ENCODE results near the gene LY6G5B.

Gene LY6G5B

DNA sequence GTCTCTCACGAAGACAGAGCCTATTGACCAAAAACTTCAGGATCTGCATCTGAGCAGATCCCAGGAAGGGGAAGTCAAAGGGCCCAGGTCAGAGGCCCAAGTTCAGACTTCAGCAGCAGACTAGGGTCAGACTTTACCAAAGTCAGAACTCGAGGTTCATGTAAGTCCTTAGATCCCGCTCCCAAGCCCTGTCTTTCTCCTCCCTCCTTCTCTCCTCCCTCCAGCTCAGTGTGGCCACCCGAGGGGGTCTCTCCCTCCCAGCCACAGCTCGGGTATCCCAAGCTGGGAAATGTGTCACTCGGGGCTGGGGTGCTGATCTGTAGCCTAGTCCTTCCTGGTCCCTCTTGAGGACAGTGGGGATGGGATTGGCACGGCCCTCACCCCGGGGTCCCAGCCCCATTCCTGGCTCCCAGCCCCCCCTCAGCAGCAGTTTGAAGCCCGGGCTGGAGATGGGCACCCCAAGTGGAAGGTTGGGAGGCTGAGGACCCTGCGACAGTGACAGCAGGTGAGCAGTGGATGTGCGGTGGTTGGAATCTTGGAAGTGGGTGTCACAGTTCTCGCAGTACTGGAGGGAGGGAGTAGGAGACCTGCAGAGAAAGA is 7.6 kb upstream of the LY6G5B start:
- DNase-seq = no peak

DNA sequence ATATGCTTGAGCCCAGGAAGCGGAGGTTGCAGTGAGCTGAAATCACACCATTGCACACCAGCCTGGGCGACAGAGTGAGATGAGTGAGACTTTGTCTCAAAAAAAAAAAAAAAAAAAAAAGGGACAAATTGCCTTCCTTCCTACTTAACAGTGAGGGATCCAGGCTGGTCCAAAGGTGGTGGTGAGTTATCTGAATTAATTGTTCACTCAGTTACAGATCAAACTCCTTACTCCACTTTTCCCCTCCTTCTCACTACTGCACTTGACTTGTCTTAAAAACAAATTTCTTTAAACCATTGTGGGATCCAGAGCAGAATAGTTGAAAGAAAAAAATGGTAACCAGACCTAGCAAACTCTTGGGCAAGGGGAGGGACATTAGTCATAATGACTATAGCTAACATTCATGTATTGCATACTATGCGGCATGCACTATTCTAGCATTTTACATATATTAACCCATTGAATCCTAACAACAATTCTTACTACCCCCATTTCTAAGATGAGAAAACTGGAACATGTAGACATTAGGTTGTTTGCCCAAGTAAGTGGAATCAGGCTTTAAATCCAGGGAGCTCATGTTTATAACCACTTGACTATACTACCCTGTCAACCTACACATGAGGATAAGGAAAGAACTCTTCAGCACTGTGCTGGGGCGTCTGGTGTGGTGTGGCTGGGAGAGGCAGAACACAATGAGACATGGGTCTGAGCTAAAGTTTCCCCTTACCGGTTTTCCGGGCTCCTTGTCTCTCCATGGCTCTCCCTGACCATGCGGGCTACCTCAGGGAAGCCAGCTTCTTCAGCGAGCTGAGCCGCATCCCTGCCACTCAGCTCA is 6.4 kb upstream of the LY6G5B start:
- DNase-seq = no peak

DNA sequence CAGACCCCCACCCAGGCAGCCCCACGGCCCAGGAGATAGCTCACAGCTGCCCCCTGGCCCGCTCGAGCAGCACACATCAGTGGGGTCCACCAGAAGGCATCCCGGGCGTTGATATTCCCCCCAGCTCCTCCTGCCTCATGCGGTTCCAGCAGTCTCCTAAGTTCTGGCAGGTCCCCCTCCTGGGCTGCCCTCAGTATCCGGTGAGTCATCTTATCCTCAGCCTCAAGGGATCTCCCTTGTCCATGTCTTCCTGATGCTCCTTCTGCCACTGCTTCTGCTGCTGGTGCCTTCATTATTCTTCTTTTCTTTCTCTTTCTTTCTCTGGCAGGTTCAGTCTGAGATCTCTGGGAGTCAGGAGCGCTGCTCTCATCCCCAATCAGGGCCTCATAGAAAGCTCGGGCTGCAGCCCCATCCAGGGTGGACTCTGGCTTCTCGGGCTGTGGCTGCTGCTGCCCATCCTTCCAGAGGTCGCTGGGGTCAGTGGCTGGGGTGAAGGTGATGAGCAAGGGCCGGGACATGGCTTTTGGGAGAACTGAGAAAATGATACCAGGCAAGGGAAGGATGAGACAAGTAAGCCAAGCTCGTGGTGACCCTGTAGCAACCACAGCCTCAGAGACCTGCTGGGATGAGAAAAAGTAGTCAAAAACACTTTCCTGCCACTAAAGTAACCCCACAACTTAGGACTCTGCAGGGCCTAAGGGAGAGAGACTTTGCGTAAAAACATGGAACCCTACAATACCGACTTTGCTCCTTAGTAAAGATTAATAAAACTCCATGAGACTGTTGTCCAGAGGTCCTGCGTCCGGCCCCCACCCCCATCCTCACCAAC is 5.6 kb upstream of the LY6G5B start:
- DNase-seq = peak in 3 of 51 donors; percentile 5 to 13 (median 6)

DNA sequence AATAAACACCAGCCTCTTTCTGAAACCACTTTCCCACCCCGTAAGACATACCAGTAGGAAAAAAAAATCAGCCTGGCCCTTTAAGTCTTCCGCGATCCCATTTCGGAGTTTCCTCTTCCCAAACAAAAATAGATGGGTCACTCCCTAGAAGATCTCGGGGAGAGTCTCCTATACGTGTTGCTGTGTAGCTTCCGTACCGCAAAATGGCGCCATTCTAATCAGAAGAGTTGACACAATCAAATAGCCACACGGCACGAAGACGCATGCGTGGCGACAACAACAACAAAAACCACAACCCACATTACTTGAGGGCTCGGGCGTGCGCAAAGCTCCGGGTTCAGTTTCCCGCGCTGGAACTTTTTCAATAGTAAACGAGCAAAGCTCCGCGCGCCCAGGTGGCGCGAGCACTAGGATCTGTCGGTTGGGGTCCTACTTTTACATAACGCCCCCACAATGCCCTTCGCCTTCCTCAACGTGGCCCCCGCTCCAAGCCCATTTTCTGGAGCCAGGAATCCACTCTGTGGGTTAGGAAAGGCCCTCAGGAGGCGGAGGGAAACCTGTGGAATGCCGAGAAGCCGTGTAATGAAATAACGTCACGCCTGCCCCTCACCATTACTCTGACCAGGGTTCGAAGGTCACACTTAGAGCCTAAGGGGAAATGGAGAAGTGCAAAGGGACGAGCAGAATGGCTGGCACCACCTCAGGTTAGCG is 4.8 kb upstream of the LY6G5B start, which contains the start of gene GPANK1:
Gene GPANK1, minus strand, starts transcription at position 208 of the 711 bp plus-strand sequence. CDS start 519 bp downstream, outside the sequence.
- peak in 50 of 51 donors; percentile 46 to 94 (median 78) for DNase-seq

DNA sequence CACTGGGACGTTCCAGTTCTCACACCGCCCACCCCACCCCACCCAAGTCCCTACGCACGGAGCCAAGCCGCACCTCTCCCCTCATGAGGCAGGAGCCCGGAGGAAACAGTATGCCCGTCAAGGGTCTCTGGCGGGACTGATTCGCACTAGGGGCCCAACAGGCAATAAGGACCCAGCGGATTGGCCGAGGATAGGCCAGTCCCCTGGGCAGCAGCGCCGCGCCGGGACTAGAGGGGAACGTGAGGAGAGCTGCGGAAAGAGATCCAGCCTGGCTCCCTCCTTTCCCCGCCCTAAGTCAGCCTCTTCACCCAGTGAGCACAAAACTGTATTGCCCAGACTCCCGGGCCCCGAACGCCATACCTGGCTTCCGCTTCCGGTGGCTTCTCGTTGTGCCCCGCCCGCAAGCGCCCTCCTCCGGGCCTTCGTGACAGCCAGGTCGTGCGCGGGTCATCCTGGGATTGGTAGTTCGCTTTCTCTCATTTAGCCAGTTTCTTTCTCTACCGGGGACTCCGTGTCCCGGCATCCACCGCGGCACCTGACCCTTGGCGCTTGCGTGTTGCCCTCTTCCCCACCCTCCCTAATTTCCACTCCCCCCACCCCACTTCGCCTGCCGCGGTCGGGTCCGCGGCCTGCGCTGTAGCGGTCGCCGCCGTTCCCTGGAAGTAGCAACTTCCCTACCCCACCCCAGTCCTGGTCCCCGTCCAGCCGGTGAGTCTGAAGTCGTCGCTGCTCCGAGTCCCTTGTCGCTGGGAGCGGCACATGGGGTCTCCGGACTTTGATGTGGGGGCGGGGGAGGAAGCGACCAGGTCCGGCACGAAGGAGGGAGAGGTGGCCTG is 4.1 kb upstream of the LY6G5B start, which contains the start of gene CSNK2B:
Gene CSNK2B, plus strand, starts transcription at position 580 of the 836 bp plus-strand sequence. CDS start 752 bp downstream, outside the sequence.
- peak in 50 of 51 donors; percentile 79 to 99 (median 98) for DNase-seq

DNA sequence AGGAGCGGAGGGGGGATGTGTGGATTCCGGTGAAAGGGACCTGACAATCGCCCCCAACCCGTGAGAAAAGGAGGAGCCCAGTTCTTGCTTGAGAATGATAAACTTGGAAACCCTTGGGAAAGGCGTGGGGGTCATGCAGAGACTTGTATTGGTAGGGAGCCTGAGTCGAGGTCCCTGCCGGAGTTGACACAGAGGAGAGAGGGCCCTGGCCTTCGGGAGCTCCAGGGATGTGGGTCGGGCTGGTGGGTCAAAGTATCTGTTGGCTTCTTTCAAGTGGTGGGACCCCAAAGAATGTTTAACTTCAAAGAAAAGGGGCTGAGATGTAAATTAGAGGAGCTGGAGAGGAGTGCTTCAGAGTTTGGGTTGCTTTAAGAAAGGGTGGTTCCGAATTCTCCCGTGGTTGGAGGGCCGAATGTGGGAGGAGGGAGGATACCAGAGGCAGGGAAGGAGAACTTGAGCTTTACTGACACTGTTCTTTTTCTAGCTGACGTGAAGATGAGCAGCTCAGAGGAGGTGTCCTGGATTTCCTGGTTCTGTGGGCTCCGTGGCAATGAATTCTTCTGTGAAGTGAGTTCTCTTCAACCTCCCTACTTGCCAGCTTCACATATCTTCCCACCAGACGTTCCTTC is 3.3 kb upstream of the LY6G5B start:
- DNase-seq = peak in 1 of 51 donors; percentile 40

DNA sequence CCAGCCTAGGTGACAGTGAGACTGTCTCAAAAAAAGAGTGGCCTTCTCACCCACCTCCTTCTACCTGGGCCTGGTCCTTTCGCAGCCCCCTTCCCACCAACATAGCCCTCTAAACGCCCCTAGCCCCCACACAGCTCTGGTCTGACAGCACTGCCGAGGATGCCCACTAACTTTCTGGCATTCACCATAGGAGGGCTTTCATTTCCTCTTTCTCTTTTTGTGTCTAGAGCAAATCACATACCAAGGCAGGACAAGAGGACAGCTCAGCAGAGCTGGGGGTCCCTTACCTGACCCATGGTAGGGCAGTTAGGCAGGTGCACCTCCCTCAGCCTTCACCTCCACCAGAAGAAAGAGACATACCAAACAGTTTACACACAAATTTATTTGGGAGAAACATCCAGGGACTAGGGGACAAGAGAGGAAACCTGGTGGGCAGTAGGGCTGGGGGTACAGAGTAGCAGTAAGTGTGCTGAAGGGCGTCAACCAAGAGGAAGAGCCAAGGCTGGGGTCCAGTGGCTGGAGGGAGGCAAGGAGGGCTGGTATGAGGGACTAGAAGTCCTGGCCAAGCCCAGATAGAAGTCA is 6.6 kb downstream of the LY6G5B start:
- DNase-seq = no peak

DNA sequence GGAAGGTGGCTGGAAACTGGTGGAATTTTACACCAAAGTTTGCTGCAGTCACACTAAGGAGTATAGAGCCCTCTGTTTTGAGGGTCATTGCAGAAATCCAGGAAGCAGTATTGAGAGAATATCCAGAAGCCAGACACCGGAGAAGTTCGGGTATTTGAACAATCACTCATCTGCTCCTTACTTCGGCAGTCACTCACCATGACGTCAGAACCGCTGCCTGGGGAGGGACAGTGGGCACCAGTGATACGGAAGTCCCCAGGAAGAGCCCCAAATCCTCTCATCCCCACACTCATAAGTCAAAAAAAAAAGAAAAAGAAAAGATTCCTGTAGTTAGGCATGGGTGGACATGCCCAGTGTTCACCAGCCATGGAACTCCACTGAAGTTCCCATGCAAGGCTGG is 7.1 kb downstream of the LY6G5B start:
- DNase-seq = no peak

DNA sequence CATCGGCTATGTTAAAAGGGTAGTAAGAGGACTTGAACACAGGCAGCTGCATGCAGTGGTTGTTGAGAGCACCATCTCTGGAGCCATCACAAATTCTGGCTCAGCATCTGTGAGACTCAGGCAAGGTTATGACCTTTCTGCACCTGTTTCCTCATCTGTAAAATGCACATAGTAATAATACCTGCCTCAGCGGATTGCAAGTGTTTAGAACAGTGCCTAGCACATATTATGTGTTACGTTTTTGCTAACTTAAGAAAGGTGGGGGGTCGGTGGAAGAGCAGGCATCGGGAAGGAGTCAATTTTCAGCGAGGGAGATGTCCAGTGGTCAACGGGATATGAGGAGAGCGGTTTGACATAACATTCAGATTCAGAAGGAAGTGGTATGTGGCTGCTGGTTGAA is 8.2 kb downstream of the LY6G5B start:
- DNase-seq = no peak

DNA sequence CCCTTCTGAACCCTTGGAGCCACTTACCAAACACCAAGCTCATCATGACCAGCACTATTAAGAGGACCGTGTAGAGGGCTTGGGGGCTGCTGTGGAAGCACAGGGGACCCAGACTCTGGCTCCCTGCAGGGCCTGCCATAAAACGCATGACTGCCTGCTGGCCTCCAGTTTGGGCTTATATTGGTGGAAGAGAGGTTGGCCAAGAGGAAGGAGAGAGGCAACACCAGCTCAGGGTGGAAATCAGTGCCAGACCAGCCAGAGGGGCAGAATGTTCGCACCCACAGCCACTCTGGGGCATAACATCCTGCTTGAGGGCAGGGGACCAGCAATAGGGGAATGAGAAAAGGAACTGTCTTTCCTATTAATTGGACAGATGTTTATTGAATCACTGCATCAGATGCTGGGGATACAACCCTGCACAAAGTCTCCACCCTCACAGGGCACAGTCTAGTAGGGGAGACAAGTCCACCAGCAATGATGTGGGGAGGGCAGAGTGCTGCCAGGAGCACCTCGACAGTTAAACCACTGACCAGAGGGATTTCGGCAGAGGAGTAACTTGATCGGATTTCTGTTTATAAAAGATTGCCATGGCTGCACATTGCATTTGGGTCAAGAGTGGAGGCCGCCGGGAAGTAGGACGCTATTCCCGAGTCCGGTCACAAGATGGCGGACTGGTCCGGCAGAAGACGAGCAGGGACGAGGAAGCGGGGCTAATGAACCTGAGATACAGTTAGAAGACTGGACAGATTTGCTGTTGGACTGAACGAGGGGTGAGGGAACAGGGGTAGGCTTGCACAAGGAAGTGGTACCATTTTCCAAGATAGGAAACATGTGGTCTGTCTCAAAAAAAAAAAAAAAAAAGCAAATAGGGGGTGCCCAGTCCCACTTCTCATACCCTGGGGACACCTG is 10.7 kb downstream of the LY6G5B start, which contains the start of gene LY6G5C:
Gene LY6G5C, minus strand, starts transcription at position 842 of the 909 bp plus-strand sequence. Its CDS starts 694 bp downstream, at position 148.
- peak in 46 of 51 donors; percentile 4 to 83 (median 60) for DNase-seq

DNA sequence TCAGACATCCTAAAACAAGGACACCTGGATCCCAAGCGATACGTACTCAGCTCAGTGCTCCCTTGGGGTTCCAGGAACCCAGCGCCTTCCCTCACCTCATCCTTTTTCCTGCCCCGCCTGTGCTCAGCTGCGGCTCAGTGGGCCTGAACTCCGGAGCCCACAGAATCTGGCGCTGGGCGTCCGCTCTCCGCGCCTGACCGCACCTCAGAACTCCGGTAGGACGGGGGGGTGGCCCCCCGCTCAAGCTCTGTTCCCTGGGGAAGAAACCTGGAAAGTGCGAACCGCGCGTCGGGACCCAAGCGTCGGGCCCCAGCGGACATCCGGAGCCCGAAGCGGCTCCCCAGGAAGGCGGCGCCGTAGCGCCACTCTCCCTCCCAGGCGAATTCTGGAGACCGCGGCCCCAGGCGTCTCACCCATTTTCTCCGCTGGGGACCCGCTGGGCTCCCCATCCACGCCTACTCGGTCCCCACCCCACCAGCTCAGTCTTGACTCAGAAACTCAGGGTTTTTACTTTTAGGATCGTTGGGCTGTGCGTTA is 11.4 kb downstream of the LY6G5B start:
- DNase-seq = peak in 21 of 51 donors; percentile 4 to 69 (median 26)

DNA sequence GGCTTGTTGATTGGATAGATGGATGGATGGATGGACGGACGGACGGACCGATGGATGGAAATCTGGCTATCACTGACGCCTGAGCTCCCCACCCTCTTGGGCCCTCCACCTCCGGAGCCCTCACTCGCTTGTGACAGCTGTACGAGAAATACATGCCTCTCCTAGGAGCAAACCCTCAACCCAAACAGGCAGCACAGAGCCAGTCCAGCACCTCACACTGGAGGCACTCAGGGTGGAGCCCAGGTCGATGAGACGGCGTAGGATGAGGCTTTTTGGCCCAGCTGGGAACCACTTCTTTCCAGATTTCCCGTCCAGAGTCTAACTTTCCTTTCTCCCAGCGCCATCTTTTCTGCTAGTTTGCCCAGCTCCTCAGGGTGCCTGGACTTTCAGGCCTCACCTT is 13.8 kb downstream of the LY6G5B start:
- DNase-seq = no peak

DNA sequence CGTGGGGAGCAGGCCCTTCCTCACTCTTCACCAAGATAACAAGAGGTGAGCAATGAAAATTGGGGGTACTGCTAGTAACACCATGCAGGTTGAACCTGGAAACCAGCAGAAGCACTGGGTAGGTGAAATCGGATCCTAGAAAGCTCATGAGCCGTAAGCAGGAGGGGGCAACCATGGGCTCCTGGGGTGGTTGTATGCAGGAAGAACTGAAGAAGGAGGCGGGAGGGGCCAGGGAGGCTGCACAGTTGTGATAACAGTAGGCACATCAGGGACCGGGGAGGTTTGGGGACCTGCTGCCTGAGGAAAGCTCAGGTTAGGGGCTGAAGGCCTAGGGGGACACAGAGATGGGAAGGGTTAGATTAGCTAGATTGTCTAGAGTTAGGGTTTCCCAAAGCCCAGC is 16.7 kb downstream of the LY6G5B start:
- DNase-seq = no peak

DNA sequence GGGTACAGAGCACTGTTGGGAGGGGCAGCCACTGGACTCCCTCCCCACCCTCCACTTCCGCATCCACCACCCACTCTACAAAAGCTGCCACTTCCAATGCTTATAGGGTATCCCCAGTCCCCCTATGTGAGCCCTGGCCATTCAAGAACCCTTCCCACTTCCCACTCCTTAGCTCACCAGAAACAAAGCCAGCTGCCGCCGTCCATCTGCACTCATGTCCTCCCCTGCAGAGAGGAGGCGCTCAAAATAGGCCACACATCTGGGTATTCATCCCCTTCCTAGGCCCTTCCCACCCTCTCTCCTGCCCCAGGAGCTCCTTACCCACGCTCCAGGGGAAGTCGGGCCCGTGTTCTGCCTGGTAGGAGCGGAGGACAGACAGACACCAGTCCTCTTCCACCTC is 17.5 kb downstream of the LY6G5B start:
- no peak for DNase-seq

DNA sequence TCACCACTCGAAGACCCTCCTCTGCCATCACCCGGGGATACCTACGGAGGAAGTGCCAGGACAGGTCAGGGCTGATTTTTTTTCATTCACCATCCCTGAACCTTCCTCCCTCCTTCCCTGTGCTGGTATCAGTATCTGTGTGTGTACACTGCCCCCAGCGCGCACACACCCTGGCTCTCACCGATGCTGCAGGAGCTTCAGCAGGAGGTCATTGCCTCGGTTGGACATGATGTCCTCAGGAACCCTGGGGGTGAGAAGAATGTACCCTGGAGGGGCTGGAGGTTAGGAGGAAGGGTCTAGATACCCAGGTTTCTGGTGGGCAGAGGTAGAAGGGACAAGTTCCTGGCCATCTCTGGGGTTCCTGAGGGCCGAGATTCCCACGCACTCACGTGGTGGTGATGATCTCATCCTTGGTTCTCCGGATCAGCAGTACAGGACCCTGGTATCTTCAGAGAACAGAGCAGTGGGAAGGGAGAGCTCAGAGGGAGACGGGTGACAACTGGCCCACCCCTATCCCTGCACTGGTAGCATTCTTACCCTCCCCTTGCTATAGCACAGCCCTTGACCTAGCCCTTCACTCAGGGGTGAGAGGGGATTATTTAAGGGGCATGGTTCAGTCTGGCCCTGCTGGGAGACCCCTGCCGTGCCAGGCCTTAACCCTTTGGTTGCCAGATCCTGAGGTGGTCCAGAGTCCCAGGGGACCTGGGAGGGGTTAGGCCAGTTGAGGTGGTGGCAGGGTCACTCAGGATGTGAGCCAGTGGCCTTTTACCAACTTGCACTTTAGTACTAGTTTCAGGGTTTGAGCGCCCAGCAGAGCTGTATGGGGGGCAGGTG is 18.3 kb downstream of the LY6G5B start:
- DNase-seq = no peak

DNA sequence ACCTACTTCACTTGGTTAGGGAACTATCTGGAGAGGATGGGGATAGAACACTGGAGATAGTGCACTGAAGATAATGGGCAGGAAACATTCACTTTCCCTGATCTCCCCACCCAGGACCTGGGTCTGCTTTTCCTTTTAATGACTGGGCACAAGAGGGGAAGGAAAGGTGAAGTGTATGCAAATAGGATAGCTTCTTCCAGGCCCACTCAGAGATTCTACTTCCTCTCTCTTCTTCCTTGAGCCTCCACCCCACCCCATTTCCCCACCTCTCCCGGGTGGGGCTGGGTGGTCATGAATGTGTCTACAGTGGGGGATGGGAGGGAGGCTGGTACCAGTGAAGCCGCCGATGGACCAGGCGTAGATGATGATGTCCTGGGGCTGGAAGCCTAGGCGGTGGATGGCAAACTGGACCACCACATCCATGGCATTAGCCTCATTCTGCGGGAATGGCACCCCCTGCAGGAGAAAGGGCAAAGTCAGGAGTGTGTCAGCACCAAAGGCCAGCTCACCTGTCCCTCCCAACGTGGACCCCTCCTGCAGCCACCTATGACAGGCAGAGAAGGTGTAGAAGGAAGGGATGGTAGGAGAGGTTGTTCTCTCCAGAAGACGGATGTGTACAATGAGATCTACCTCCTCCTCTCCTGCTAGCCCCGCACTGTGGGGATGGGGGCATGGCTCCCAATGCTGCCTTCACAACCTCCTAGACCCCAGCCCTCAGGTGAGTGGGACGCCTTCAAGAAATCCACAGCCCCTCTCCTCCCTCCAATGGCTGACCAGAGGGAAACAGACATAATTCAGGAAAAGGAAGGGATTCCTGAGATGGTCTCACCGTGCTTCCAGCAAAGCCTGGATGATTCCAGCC is 19.7 kb downstream of the LY6G5B start:
- DNase-seq = no peak

All from hypothalamus (tissue), 51 donors.